Activated T-cell treated with anti-CD3 and anti-CD28 coated beads, Interleukin-2, amount 50 U/mL, for 72 hours (primary cell): Measurements from ENCODE around the gene UBB. TPM values are rescaled to one million over a fixed set of nuclear protein-coding genes. Genes with fewer than 3 reads are reported as not detected.
"Not testable (repeated sequence)": the region's sequence is repeated elsewhere in the genome, so short reads cannot be mapped to it uniquely, and the experiment has no call there.

Experiments
- ATAC-seq, 2 donors: fragments of 150-1000 bp; cut with Tn5 transposase; replicated peaks in 1 of 2; 2 replicates each; pipeline ENCODE4 v1.10.0; 2021; ENCODE audit warnings: moderate library complexity in 2 of 2, mild to moderate bottlenecking in 1 of 2
- DNase-seq, 2 donors: peaks; one replicate each; pipeline ENCODE4 v3.0.0; 2021 to 2022; ENCODE audit warnings: mixed read lengths in 1 of 2
- H3K27ac Mint-ChIP-seq: one replicate; pipeline ENCODE4 v1.8.0; 2022; ENCODE audit warnings: mild to moderate bottlenecking, moderate library complexity, mixed read lengths
- H3K27me3 Mint-ChIP-seq: one replicate; pipeline ENCODE4 v1.8.0; 2022; ENCODE audit warnings: low read depth, mixed read lengths
- H3K36me3 Mint-ChIP-seq, 2 donors: one replicate each; pipeline ENCODE4 v1.8.0; 2022; ENCODE audit warnings: mixed read lengths in 2 of 2, mild to moderate bottlenecking in 1 of 2; ENCODE audit not compliant: insufficient read depth in 2 of 2
- H3K4me1 Mint-ChIP-seq: one replicate; pipeline ENCODE4 v1.8.0; 2022; ENCODE audit warnings: low read depth, mixed read lengths
- H3K4me3 Mint-ChIP-seq, 2 donors: one replicate each; pipeline ENCODE4 v1.8.0; 2022; ENCODE audit warnings: mild to moderate bottlenecking in 2 of 2, mixed read lengths in 2 of 2, moderate library complexity in 2 of 2
- H3K9me3 Mint-ChIP-seq, 2 donors: one replicate each; pipeline ENCODE4 v1.8.0; 2022; ENCODE audit warnings: mixed read lengths in 2 of 2
- total RNA-seq, 2 donors: library from RNA; stranded (reverse); gene quantifications; one replicate each; pipeline ENCODE4 v1.2.3, GENCODE V29; 2022

UBB gene
- total RNA-seq, 2 donors from 2014 or later = 726 to 1,037 TPM

DNA sequence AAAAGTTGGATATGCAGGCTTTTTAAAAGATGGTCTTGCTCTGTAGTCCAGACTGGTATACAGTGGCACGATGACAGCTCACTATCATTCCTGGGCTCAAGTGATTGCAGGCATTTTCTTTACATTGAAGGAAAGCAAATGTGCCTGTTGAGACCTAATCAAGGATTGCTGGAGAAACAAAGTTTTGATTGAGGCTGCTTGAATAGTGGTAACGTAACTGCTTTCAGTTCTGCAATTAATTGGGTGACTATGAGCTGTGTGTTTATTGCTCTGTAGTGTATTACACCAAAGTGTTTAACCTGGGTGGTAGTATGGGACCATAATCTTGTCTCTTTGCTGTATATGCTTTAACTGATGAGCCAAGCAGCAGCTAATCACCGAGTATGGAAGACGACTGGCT lies 2.3 kb downstream of the UBB start:
- ATAC-seq (no peak), DNase-seq (no peak)
- peak overlapping the region; percentile 43 for H3K27ac Mint-ChIP-seq
- H3K4me1 Mint-ChIP-seq = peaks cover 60% of the 10 kb centered on the region
- peak overlapping the region; percentile 95 to 98 for H3K4me3 Mint-ChIP-seq
- no peaks in the 10 kb centered on the region for H3K9me3 Mint-ChIP-seq
- H3K36me3 Mint-ChIP-seq = peaks cover 18 to 23% of the 10 kb centered on the region in 2 donors
- H3K27me3 Mint-ChIP-seq = no peaks in the 10 kb centered on the region

DNA sequence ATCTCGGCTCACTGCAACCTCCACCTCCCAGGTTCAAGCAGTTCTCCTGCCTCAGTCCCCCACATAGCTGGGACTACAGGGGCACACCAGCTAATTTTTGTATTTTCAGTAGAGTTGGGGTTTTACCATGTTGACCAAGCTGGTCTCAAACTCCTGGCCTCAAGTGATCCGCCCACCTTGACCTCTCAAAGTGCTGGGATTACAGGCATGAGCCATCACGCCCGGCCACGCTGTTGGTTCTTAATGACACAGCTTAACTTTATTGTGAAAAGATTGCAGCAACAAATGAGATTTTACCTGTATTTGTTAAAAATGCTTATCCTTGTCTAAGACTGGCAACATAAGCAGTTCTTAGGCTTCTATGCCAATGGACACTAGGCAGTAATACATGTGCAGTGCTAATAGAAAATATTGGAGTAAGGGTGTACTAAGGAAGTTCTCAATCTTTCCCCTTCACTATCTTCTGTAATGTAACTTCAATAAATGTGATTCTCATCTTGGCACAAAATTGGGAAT lies 2.9 kb downstream of the UBB start:
- H3K4me1 Mint-ChIP-seq = peaks cover 60% of the 10 kb centered on the region
- peaks cover 18 to 23% of the 10 kb centered on the region in 2 donors for H3K36me3 Mint-ChIP-seq
- peak overlapping the region; percentile 38 to 98 for H3K4me3 Mint-ChIP-seq
- peak overlapping the region; percentile 43 for H3K27ac Mint-ChIP-seq
- ATAC-seq (no peak), DNase-seq (peak in 1 of 2 donors; percentile 14)
- H3K27me3 Mint-ChIP-seq = no peaks in the 10 kb centered on the region
- no peaks in the 10 kb centered on the region for H3K9me3 Mint-ChIP-seq

DNA sequence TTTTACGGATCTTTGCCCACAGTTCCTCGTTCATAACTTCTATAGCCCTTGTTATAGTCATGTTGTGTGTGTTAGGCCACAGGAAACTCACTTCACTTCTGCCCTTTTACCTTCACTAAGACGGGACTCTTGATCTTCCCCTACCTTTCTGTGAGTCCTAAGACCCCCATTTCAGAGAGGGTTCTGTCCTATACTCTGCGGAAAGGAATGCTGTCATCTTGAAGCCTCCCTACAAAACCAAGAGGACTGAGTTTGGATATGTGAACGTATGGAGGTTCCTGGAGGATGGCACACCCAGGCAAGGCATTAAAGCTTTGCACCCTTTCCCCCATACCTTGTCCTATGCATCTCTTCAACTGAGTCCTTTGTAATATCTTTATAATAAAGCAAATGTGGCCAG lies 3.7 kb downstream of the UBB start:
- H3K27ac Mint-ChIP-seq = no peak overlapping the region
- peak overlapping the region; percentile 3 to 98 for H3K4me3 Mint-ChIP-seq
- H3K4me1 Mint-ChIP-seq = peaks cover 60% of the 10 kb centered on the region

DNA sequence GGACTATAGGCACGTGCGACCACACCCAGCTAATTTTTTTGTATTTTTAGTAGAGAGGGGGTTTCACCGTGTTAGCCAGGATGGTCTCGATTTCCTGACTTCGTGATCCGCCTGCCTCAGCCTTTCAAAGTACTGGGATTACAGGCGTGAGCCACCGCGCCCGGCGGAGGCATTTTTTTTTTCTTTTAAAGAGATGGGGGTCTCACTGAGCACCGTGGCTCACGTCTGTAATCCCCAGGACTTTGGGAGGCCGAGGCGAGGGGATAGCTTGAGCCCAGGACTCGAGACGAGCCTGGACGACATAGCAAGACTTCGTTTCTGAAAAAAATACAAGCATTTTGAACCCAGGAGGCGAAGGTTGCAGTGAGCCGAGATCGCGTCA lies 5.2 kb downstream of the UBB start:
- not testable (repeated sequence) for H3K9me3 Mint-ChIP-seq, H3K27me3 Mint-ChIP-seq

More for the DNA sequence above, 3.7 kb downstream of the UBB start:
- Mint-ChIP-seq H3K27me3 (no peaks in the 10 kb centered on the region), H3K9me3 (no peaks in the 10 kb centered on the region), H3K36me3 (peaks cover 18 to 23% of the 10 kb centered on the region in 2 donors)
- ATAC-seq = no peak
- no peak for DNase-seq

DNA sequence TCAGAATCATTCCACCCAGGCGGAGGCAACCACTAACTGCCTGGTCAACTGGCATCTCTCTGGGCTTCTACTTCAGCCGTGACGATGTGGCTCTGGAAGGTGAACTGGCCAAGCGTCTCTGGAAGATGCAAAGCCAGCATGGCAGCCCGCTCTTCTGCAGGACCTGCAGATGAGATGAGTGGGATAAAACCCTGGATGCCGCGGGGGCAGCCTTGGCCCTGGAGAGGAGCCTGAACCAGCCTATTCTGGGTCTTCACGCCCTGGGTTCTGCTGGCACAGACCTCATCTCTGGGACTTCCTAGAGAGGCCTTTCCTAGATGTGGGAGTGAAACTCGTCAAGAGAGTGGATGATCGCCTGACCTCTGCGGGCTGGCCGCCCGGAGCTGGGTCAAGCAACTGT lies 10.6 kb downstream of the UBB start:
- Mint-ChIP-seq H3K36me3 (no peaks in the 10 kb centered on the region), H3K9me3 (no peaks in the 10 kb centered on the region), H3K27me3 (no peaks in the 10 kb centered on the region), H3K4me3 (no peak overlapping the region), H3K4me1 (peaks cover 12% of the 10 kb centered on the region), H3K27ac (no peak overlapping the region)
- no peak for DNase-seq
- ATAC-seq = no peak

More for the DNA sequence above, 5.2 kb downstream of the UBB start:
- not testable (repeated sequence) for H3K27ac Mint-ChIP-seq, DNase-seq, ATAC-seq
- peak overlapping the region; percentile 92 to 96 for H3K4me3 Mint-ChIP-seq
- peaks cover 18 to 23% of the 10 kb centered on the region in 2 donors for H3K36me3 Mint-ChIP-seq
- peaks cover 54% of the 10 kb centered on the region for H3K4me1 Mint-ChIP-seq

DNA sequence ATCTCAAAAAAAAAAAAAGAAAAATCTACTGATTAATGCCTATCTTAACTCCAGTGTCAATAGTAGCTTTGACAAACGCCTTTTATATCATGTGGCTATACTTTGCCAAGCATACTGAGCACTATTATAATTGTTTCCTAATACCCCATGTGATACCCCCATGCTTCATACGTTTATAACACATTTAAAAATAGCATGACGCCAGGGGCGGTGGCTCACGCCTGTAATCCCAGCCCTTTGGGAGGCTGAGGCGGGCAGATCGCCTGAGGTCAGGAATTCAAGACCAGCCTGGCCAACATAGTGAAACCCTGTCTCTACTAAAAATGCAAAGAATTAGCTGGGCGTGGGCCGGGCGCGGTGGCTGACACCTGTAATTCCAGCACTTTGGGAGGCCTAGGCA lies 11.6 kb downstream of the UBB start:
- ATAC-seq, H3K9me3 Mint-ChIP-seq, H3K27me3 Mint-ChIP-seq, H3K36me3 Mint-ChIP-seq, DNase-seq, H3K27ac Mint-ChIP-seq, H3K4me1 Mint-ChIP-seq, H3K4me3 Mint-ChIP-seq: not testable (repeated sequence)

DNA sequence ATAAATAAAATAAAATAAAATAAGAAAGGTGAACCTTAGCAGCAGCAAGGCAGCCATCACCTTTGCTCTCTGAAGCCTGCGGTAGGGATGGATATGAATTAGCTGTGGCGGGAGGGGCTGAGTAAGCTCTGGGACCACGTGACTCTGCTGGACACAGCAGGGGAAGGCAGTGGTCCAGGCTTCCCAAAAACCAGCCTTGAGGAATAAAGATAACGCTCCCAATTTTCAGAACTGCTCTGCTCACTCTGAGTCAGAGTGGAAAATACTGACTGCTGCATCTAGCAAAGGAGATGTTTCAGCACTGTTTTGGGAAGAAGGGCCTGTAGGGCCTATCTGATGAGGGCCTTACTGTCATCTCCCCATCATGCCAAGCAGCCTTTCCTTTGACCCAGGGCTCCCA lies 15.0 kb downstream of the UBB start:
- ATAC-seq, H3K9me3 Mint-ChIP-seq: not testable (repeated sequence)
- H3K4me1 Mint-ChIP-seq = peaks cover 11% of the 10 kb centered on the region

DNA sequence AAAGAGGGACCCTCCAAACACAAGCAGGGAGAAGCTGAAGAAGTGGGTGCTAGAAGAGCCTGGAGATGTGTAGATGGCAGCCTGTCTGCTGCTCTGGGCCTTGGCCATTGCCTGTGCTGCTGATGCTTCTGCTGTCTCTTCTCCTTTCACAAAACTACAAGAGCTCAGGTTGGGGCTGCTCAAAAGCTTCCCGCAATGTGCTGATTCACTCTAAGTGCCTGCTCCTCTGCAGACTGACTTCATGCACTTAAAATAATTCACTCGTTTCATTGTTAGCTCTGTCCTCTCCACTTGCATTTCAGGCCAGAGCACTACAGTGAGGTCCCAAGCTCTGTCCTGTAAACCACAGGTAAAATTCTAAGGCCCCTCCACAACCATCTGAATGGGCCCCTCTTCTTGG lies 15.8 kb downstream of the UBB start:
- not testable (repeated sequence) for H3K9me3 Mint-ChIP-seq, H3K27ac Mint-ChIP-seq, H3K4me3 Mint-ChIP-seq, H3K36me3 Mint-ChIP-seq, H3K27me3 Mint-ChIP-seq, DNase-seq, ATAC-seq
- peaks cover 11% of the 10 kb centered on the region for H3K4me1 Mint-ChIP-seq

More for the DNA sequence above, 15.0 kb downstream of the UBB start:
- not testable (repeated sequence) for H3K27ac Mint-ChIP-seq, H3K27me3 Mint-ChIP-seq, H3K36me3 Mint-ChIP-seq, H3K4me3 Mint-ChIP-seq, DNase-seq

DNA sequence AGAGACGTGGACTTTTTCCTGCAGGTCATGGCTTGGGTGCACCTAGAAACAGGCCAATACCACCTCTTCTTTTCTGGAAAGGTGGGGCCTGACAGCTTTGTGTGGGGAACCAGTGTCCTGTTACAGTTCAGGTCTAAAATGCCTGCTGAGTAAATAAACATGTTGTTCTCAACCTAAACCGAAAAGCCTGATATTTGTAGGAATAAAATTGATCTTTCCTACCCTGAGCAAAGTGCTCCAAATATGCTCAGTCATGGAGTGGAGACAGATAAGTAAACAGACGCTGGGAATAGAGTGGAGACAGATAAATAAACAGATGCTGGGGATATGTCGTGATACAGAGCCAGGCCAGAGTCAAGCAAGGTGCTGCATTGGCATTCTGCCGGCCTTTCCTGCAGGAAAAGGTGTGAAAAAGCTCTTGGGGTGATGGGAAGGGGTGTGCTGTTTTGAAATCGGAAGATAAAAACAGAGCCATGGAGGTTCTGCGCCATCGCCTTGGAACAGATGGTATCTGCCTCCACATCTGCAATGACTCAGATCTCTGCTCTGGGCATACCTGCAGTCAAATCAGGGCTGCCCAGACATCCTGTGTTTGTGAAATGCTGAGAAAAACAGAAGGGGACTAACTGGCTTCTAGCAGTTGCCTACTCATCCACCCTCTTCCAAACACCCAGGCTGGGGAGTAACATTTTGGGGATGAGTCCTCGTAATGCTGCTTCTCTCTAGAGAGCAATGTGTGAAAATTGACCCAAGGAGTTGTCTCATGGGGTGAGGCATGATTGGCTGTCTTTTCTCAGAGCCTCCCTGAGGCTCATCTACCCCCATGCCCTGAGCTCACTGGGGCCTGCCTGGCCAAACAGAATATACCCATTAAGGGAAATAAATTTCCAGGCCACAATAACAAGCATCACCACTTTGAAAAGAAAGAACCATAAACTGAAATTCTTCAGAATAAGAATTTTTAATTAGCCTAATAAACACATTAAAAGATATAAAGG lies 17.7 kb downstream of the UBB start:
- peak overlapping the region; percentile 7 for H3K27ac Mint-ChIP-seq
- H3K4me3 Mint-ChIP-seq = peak overlapping the region; percentile 10 to 37
- H3K9me3 Mint-ChIP-seq = no peaks in the 10 kb centered on the region
- ATAC-seq = peak; percentile 97 to 98
- H3K27me3 Mint-ChIP-seq = peaks cover 6% of the 10 kb centered on the region
- peak in 1 of 2 donors; percentile 46 for DNase-seq
- peaks cover 11% of the 10 kb centered on the region for H3K4me1 Mint-ChIP-seq
- H3K36me3 Mint-ChIP-seq = no peaks in the 10 kb centered on the region

DNA sequence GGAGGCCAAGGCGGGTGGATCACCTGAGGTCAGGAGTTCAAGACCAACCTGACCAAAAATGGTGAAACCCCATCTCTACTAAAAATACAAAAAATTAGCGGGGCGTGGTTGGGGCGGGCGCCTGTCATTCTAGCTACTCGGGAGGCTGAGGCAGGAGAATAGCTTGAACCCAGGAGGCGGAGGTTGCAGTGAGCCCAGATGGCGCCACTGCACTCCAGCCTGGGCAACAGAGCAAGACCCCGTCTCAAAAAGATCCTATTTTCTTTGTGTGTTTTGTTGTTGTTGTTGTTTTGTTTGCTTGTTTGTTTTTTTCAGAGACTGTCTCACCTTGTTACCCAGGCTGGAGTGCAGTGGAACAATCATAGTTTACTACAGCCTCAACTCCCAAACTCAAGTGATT lies 23.0 kb downstream of the UBB start:
- H3K27me3 Mint-ChIP-seq = peaks cover 22% of the 10 kb centered on the region
- H3K4me3 Mint-ChIP-seq, H3K36me3 Mint-ChIP-seq, H3K9me3 Mint-ChIP-seq, DNase-seq, H3K4me1 Mint-ChIP-seq, ATAC-seq, H3K27ac Mint-ChIP-seq: not testable (repeated sequence)

DNA sequence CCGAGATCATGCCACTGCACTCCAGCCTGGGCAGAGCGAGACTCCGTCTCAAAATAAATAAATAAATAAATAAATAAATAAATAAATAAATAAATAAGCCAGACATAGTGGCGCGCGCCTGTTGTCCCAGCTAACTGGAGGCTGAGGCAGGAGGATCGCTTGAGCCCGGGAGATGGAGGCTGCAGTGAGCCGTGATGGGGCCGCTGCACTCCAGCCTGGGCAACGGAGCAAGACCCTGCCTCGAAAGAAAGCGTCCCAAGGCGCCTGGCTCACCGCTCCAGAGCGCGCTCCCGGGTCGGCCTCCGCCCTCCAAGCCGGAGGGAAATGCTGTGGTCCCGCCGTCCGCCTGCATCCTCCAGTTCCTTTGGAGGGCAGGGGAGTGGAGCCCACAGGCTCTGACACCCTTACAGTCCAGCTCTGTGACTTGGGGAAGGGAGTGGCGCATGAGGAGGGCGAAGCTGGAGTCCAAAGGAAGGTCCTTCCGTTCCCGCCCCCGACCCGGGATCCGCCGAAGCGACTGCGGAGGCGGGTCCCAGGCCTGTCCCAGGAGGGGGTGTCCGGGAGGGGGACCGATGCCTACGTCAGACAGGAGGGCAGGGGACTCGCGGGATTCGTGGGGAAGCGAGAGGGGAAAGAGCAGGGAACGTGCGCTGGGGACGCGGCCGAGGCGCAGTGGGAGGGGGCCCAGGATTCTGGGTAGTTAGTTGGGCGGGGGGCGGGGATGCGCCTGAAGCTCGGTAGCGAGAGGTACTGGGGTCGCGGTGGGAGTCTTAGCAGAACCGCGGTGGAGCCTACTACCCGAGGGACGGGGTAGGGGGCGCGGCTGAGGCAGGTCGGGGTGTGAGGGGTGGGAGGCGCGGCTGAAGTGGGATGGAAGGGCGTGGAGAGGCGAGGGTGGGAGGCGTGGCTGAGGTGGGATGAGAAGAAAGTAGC lies 26.1 kb downstream of the UBB start:
- ATAC-seq = peak; percentile 29 to 62
- H3K9me3 Mint-ChIP-seq = no peaks in the 10 kb centered on the region
- H3K27ac Mint-ChIP-seq = no peak overlapping the region
- H3K36me3 Mint-ChIP-seq = peaks cover 0 to 2% of the 10 kb centered on the region in 2 donors
- peak overlapping the region; percentile 73 to 75 for H3K4me3 Mint-ChIP-seq
- DNase-seq = peak in 1 of 2 donors; percentile 27
- H3K27me3 Mint-ChIP-seq = peaks cover 19% of the 10 kb centered on the region
- H3K4me1 Mint-ChIP-seq = no peaks in the 10 kb centered on the region

DNA sequence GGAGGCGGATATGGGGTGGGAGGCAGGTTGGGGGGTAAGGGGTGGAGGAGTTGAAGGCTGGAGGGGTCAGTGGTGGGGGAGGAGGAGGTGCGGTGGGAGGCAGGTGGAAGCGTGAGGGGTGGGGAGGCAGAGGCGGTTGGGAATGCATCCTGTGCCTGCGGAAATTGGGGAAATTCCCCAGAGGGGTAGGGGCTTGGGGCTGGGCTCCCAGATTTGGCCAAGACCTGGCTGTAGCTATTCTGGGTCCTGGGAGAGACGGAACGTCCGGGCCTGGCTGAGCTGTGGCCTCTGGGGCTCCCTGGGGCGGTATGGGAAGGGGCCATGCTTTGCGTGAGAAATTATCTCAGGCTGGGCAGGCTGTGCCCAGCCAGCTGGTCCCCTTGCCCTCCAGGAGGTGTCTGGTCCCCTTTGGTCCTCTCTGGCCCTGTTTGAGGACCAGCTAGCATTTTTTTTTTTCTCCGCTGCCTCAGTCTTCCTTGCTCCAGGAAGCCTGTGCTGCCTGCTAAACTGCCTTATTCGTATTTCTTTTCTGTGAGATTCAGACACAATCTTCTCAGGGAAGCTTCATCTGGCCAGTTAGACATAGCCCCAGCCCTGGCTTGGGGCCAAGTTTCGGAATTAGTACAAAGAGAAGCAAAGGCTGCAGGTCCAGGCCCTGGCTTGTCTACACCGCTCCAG lies 27.2 kb downstream of the UBB start:
- no peaks in the 10 kb centered on the region for H3K9me3 Mint-ChIP-seq
- H3K27me3 Mint-ChIP-seq = peaks cover 19% of the 10 kb centered on the region
- H3K36me3 Mint-ChIP-seq = peaks cover 0 to 2% of the 10 kb centered on the region in 2 donors
- peak overlapping the region; percentile 2 to 53 for H3K4me3 Mint-ChIP-seq
- no peak overlapping the region for H3K27ac Mint-ChIP-seq
- no peaks in the 10 kb centered on the region for H3K4me1 Mint-ChIP-seq
- peak; percentile 32 to 57 for DNase-seq
- ATAC-seq = peak; percentile 41 to 64
